GM04503 (cell line): Measurements from ENCODE around the gene TAGLN2.

Source experiments
- DNase-seq: peaks from one replicate; pipeline ENCODE4 v3.0.0-alpha.2; 2012; ENCODE audit warnings: low read depth

TAGLN2 gene

GRCh38 chr1:159924791-159925718 is at the start of gene TAGLN2:
TAGLN2 (minus strand) TSS chr1:159925507; CDS start chr1:159920509, 4,998 bp downstream.
- peak; percentile 61 for DNase-seq

GRCh38 chr1:159974350-159974965 is 49.2 kb upstream of the TAGLN2 start:
- no peak for DNase-seq

DNA sequence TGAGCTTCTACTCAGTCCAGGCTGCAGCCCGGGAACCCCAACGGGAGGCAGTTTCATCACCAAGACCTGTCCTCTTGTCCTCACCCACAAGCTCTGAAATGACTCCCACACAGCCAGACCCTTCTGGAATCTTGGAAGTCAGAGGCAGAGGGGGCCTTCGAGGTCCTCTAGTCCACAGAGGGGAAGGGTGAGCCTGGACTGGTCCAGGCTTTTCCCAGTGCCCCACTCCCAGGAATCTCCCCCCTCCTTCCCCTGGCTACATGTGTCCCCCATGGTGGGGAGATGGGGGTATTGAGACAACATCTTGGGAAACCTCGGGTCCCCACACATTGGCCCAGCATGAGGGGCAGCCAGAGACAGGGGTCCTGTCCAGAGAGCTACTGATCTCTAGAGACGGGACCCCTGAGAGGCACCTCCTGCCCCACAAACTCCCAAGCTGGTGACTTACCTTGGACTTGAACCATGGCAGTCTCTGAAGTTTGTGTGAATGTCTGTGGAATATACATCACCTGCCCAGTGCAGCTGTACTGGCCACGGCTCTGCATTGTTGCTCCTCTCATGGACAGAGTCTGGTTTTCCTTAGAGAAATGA is 48.1 kb upstream of the TAGLN2 start:
- no peak for DNase-seq

DNA sequence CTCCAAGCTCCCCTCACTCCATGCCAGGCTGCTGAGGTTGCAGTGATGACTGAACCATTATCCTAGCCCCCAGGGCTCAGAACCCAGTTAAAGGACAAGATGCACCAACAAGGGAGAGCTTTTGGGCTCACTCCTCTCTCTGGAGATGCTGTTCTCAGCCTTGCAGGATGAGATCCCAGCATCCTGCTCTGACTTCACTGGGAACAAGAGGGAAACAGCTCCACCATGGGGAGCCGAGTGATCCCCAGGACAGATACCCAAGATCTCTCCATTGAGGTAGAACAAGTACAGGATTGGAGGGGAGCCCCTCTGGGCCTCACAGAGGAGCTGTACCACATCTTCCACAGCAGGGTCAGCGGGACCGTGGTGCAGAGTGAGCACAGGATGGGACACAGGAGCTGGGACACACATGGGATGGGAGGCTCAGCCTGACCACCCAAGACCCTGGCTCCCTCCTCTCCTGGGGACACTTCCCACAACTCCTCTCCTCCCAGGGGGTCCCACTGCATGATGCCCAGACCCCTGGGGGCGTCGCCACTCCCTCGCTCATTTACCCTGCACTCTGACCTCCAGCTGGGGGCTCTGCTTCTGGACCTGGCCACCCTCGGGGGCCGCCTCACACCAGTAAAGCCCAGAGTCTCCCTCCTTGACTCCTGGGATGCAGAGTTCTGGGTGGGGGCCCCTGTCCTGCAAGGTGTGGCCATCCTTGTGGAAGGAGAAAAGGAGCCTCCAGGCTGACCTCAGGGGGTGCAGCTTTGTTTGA is 47.3 kb upstream of the TAGLN2 start:
- no peak for DNase-seq

GRCh38 chr1:159970932-159971342 is 45.6 kb upstream of the TAGLN2 start:
- no peak for DNase-seq

DNA sequence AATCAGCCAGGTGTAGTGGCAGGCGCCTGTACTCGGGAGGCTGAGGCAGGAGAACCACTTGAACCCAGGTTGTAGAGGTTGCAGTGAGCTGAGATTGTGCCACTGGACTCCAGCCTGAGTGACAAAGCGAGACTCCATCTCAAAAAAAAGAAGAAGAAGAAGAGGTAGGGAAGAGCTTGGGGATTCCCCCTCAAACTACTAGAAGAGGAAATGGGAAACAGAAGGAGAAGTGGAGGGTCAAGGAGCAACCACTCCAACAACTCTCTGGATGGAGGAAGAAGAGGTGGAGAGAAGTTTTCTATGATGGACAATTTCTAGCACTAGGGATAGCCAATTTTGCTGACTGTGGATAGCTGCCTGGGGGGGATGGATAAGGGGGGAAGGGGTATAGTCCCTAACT is 43.6 kb upstream of the TAGLN2 start:
- DNase-seq: no peak

DNA sequence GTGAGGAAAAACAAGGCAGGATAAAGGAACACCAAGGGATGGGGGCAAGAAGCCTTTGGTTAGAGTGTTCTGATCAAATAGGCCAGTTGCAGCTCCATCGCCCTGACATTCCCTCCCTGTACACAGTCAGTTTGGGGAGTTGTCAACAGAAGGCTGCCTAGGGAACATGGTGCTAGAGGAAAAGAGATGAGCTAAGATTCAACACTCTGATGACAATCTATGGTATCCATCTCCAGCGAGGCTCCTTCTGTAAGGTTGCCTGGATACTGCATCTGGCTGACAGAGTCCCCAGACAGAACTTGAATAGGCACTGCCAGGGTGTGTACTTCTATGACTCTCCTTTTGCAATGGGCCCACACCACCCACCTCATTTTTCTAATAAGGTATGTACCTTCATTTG is 40.0 kb upstream of the TAGLN2 start:
- DNase-seq: no peak

DNA sequence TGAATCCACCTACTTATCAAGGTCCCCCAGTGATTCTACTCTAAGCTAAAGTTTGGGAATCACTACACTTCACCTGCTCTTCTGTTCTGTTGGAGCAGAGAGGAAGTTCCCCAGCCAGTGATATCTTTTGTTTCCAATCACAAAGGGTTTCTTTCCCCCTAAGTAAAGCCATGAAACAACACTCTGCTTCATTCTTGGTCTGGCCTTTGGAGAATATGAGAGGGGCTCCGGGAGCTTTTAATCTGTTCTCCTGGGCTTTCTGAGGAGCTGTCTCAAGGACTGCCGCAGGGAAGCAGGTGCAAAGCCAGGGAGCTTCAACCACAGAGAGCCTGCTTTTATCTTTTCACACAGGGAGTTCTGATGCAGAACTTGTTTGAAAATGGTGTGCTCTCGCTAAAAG is 38.8 kb upstream of the TAGLN2 start:
- DNase-seq: no peak

GRCh38 chr1:159962176-159962575 is 36.9 kb upstream of the TAGLN2 start:
- no peak for DNase-seq

DNA sequence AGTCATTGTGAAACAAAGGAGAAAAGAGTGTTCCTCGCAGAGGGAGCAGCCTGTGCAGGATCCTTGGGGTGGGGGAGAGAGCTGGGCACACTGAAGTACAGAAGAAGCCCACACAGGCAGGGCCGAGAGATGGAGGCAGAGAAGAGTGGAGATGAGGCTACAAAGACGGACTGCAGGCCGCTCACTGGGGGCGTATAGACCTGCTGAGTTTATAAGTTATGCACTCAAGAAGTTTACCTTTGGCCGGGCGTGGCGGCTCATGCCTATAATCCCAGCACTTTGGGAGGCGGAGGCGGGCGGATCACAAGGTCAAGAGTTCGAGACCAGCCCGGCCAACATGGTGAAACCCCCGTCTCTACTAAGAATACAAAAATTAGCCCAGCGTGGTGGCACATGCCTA is 36.3 kb upstream of the TAGLN2 start:
- no peak for DNase-seq

DNA sequence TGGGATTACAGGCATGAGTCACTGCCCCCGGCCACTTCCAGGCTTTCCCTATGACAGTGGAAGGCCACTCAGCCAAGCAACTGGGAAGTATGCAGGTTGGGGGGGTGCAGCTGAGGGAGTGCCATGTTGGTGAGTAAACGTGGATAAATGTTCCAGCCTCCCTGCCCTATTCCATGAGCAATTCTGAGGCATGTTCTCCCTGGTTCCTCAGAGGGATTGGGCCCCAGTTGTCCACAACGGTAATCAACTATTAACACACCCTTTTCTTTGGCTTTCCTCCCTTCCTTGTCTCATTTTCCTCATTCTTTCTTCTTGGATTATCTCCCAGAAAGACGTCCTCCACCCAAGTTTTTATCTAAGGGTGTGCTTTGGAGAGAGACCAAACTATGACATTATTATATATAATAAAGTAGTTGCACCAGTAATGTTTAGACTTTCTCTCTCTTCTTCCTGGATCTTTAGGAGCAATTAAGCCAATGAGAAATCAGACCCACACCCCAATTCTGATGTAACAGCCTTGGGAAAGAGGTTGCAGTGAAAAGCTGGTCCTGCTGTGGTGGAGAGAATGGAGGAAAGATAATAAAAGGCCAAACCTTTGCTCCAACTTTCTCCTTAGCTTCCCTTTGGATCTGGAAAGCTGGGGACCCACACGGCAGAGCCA is 35.5 kb upstream of the TAGLN2 start:
- DNase-seq: peak; percentile 95

GRCh38 chr1:159959451-159959850 is 34.1 kb upstream of the TAGLN2 start:
- DNase-seq: no peak

GRCh38 chr1:159958719-159959380 is 33.5 kb upstream of the TAGLN2 start:
- no peak for DNase-seq

- DNase-seq: no peak
Measured at GRCh38 chr1:159957824-159958268, 32.5 kb upstream of the TAGLN2 start.

GRCh38 chr1:159955456-159955855 is 30.1 kb upstream of the TAGLN2 start:
- DNase-seq: no peak

- DNase-seq: no peak
Measured at GRCh38 chr1:159953536-159954515, 28.5 kb upstream of the TAGLN2 start, which contains the start of gene SLAMF9. SLAMF9 (minus strand) TSS chr1:159954237; CDS start chr1:159954137, 100 bp downstream.

DNA sequence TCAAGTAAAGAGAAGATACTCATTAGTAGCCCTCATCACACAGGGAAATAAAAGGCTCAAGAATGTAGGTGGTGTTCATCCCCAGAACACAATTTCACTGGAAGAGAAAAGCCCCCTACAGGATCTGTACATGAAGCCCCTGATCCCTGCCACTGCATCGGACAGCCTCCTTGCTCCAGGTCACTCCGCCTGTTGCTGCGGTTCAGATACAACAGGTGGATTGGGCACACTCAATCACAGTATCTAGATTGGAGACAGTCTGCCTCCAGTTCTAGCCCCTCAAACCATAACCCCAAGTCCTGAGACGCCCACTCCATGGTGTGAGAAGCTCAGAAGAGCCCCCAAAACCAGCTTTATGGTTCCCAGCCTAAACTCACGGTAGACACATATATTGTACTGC is 27.6 kb upstream of the TAGLN2 start:
- DNase-seq: no peak

- no peak for DNase-seq
Measured at GRCh38 chr1:159951551-159951950, 26.2 kb upstream of the TAGLN2 start.

- DNase-seq: no peak
Measured at GRCh38 chr1:159951016-159951415, 25.7 kb upstream of the TAGLN2 start.

- no peak for DNase-seq
Measured at GRCh38 chr1:159949981-159950381, 24.7 kb upstream of the TAGLN2 start.
